Measurements from ENCODE around the gene PRDM10. TPM values are rescaled to one million over a fixed set of nuclear protein-coding genes. Genes with fewer than 3 reads are reported as not detected.

The PRDM10 gene
- total RNA-seq, 1 experiment from 2014 or later: 10.6 TPM

DNA sequence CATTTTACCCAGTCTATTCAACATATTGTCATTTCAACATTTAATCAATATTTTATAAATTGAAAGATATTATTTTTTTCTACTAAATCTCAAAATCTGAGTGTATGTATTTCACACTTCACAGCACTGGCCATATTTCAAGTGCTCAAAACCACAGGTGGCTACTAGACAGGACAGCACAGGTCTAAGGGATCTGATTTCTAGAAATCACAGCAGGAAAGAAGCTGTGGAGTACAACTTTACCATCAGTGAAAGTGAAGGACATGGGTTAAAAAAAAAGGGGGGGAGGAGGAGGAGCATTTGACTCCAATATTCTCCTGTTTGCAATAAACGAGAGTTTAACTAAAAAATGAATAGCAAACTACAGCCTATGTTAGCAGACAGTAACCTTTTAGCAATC, 4.5 kb downstream of the PRDM10 start:
- Histone ChIP-seq H3K27me3 (ENCODE audit: control insufficient read depth, insufficient read depth, low read length) (no peaks in the 10 kb centered on the region), H3K4me3 (ENCODE audit: insufficient read depth, low read depth, low read length) (no peak overlapping the region), H3K36me3 (replicated peaks; ENCODE audit: control insufficient read depth, insufficient read depth, low read length) (no peaks in the 10 kb centered on the region)
- no peak for DNase-seq

DNA sequence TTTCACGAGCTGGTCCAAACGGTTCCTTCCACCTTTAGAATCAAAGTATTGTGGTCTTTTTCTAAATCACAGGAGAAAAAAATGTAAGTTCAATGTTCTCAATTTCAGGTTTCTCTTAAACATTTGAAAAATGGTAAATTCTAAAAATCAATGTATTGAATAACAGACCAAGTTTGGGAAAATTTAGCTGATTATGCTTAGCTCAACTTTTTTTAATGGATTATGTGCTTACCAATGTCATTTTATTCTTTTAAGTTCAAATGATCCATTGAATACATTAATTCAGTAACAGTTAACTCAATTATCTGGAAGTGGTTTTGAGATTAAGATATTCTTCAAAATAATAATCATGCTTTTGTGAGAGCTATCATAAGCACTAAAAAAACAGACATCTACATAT, 5.1 kb downstream of the PRDM10 start:
- Histone ChIP-seq H3K4me3 (ENCODE audit: insufficient read depth, low read depth, low read length) (no peak overlapping the region), H3K36me3 (replicated peaks; ENCODE audit: control insufficient read depth, insufficient read depth, low read length) (no peaks in the 10 kb centered on the region), H3K27me3 (ENCODE audit: control insufficient read depth, insufficient read depth, low read length) (no peaks in the 10 kb centered on the region)
- DNase-seq: no peak

DNA sequence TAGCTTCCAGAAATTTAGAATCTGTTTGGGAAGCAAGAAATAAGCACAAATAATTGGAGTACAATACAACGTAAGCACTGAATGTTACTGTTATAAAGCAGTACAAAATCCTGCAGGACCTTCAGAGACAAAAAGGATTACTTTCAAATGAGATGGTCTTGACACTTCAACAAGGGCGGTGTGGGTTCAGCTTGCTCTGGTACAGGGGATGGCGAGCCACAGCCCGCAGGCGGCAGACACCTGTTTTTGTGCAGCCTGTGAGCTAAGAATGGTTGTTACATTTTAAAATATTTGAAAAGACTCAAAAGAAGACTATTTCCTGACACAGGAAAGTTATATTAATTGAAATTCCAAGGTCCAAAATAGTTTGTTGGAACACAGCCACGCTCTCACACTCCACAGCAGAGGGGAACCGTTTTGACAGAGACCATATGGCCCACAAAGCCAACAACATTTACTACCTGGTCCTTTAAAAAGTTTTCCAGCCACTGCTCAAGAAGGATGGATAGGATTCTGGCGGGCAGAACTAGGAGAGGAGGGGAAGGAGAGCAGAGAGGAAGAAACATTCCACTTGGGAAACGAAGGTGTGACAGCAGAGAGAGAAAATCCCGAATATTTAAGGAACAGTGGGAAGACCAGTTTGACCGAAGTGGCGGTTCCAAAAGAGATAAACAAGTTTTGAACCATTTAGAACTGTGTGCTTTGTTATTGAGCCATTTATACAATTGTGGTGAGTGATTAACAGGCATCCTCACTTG, 6.3 kb downstream of the PRDM10 start:
- no peak overlapping the region for H3K4me3 ChIP-seq (ENCODE audit: insufficient read depth, low read depth, low read length)
- H3K27me3 ChIP-seq (ENCODE audit: control insufficient read depth, insufficient read depth, low read length): no peaks in the 10 kb centered on the region
- H3K36me3 ChIP-seq (replicated peaks; ENCODE audit: control insufficient read depth, insufficient read depth, low read length): no peaks in the 10 kb centered on the region
- no peak for DNase-seq

DNA sequence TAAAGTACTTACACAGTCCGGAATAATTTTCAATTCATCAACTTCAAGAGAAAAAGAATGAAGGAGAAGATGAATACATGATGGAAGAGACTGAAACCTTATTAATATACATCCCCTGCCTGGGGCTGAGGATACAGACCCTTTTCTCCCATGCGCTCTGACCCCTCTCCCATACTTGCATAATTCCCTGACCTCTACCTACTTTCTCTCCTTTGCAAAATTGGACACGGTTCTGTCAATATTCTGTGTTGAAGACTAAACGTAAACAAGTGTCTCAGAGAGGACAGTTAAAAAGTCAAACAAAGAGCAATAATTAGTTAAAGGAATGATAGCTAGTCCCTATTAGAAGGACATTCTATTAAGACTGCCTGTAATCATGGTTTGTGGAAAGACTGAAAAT, 7.5 kb downstream of the PRDM10 start:
- no peak for DNase-seq

DNA sequence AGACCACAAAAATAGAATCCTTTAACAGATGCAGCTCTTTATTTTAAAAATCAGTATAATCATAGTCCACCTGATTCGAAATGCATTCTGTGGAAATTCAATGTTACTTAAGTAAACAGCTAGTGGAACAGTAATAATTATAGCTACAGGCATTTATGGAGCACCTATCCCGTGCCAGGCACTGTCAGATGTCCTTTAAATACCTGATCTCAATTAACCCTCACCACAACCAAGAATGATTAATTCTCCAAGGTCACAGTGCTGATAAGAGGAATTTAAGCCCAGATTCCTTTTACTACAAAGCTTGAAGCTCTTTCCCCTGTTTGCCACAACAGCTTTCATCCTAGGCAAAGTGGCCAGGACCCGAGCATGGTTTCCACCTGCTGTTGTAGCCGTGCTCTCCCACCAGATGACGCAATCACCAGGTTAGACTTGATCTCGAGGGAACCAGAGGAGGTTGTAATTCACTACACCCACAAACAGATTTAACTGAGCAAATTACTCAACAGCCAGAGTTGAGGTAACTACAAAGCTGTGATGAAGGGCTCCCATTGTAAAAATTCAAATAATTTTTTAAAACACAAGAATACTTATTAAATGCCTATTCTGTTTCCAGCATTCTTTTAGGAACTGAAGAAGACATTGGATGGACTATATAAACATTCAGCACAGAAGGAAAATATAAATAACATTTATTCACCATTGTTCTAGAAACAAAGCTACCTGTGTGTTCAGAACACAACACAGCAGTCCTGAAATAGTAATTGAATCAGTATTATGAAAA, 10.3 kb downstream of the PRDM10 start:
- no peaks in the 10 kb centered on the region for H3K36me3 ChIP-seq (replicated peaks; ENCODE audit: control insufficient read depth, insufficient read depth, low read length)
- peak; percentile 84 for DNase-seq
- no peaks in the 10 kb centered on the region for H3K27me3 ChIP-seq (ENCODE audit: control insufficient read depth, insufficient read depth, low read length)
- H3K4me3 ChIP-seq (ENCODE audit: insufficient read depth, low read depth, low read length): no peak overlapping the region

More for the DNA sequence above, 7.5 kb downstream of the PRDM10 start:
- Histone ChIP-seq H3K4me3 (ENCODE audit: insufficient read depth, low read depth, low read length) (no peak overlapping the region), H3K27me3 (ENCODE audit: control insufficient read depth, insufficient read depth, low read length) (no peaks in the 10 kb centered on the region), H3K36me3 (replicated peaks; ENCODE audit: control insufficient read depth, insufficient read depth, low read length) (no peaks in the 10 kb centered on the region)

DNA sequence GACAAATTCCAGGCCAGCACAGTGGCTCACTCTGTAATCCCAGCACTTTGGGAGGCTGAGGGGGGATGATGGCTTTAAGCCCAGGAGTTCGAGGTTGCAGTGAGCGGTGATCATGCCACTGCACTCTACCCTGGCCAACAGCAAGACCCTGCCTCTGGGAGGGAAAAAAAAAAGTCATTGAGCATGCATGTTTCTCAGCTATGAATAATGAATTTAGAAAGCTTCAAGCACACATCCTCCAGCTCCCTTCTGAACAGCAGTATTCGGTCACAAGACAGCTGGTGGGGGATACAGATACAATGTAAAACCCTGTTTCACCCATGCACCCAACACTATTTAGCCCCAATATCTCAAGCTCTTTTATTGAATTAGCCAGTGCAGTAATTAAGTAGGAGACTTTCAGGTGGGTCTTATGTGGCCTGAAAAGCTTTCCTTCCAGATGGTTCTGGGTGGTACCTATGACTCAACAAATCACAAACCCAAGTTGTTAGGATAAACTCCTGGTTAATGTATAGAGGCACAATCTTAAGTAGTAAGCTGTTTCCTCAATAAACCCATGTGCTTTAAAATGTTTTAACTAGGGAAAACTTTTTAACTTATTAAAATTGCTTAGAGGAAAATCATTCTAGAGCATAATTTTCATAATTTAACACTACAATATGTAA, 13.4 kb downstream of the PRDM10 start:
- Histone ChIP-seq H3K27me3 (ENCODE audit: control insufficient read depth, insufficient read depth, low read length) (no peaks in the 10 kb centered on the region), H3K36me3 (replicated peaks; ENCODE audit: control insufficient read depth, insufficient read depth, low read length) (no peaks in the 10 kb centered on the region), H3K4me3 (ENCODE audit: insufficient read depth, low read depth, low read length) (no peak overlapping the region)
- no peak for DNase-seq

DNA sequence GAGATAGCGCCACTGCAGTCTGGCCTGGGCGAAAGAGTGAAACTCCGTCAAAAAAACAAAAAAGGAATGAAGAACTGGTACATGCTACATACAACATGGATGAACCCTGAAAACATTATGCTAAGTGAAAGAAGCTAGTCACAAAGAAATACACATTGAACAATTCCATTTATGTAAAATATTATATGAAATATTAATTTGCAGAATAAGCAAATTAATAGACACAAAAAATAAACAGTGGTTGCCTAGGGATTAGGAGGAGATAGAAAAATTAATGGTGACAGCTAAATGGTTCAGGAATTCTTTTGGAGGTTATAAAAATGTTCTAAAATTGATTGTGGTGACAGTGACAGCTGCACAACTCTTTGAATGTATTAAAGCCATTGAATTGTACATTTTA, 14.7 kb downstream of the PRDM10 start:
- Histone ChIP-seq H3K36me3 (replicated peaks; ENCODE audit: control insufficient read depth, insufficient read depth, low read length) (no peaks in the 10 kb centered on the region), H3K27me3 (ENCODE audit: control insufficient read depth, insufficient read depth, low read length) (no peaks in the 10 kb centered on the region), H3K4me3 (ENCODE audit: insufficient read depth, low read depth, low read length) (no peak overlapping the region)
- DNase-seq: no peak

DNA sequence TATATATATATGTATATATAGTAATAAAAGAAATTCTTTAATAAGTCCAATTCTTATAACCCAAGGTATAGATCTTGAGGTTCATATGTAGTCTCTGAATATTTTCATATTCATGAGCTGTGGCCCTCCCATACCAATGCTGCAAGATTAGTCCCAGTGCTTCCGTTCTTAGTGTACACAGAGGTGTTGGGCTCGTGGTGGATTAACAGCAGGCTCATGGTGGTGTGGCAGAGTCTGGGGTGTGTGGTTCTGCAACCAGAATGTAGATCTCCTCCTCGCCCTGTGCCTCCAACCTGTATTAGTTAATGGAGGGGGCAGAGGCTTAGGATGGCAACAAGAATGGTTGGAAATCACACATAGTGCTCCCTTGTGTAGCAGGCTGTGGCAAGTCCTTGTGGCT, 16.8 kb downstream of the PRDM10 start:
- DNase-seq: no peak
- Histone ChIP-seq H3K36me3 (replicated peaks; ENCODE audit: control insufficient read depth, insufficient read depth, low read length) (no peaks in the 10 kb centered on the region), H3K4me3 (ENCODE audit: insufficient read depth, low read depth, low read length) (no peak overlapping the region), H3K27me3 (ENCODE audit: control insufficient read depth, insufficient read depth, low read length) (no peaks in the 10 kb centered on the region)

DNA sequence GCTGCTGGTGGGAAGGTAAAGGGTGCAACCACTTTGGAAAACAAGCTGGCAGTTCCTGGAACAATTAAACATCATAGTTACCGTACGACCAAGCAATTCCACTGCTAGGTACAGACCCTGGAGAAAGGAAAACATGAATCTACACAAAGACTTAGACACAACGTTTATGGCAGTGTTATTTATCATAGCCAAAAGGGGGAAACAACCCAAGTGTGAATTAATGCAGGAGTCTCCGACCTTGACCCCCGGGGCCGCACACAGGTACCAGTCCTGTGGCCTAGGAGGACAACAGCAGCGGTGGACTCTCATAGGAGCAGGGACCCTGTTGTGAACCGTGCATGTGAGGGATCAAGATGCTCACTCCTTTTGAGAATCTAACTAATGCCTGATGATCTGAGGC, 22.5 kb downstream of the PRDM10 start:
- no peak overlapping the region for H3K4me3 ChIP-seq (ENCODE audit: insufficient read depth, low read depth, low read length)
- no peaks in the 10 kb centered on the region for H3K27me3 ChIP-seq (ENCODE audit: control insufficient read depth, insufficient read depth, low read length)

DNA sequence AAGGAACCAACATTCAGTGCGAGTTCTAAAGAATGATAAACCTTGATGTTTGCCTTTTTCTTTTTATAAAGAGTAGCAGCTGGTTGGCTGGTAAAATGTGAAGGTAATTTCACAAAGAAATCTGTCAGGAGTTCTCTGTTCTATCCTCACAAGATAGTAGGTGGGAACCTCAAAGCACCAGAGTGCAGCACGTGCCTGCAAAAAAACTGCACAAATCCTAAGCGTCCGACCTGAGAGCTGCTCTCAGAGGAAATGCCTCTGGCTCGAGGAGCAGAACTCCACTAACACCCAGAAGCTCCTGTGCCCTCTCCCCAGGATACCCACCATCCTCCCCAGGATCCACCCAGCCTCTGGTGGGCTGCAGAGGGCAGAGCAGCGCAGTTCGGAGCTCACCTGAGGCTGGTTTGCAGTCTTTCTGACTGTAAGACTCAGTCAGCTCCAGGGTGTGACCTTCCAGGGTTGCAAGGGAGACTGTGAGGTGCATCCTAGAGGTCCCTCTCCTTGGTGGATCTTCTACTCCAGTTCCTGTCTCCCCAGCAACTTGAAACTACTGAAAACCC, 23.5 kb downstream of the PRDM10 start:
- DNase-seq: no peak
- Histone ChIP-seq H3K27me3 (ENCODE audit: control insufficient read depth, insufficient read depth, low read length) (no peaks in the 10 kb centered on the region), H3K4me3 (ENCODE audit: insufficient read depth, low read depth, low read length) (no peak overlapping the region), H3K36me3 (replicated peaks; ENCODE audit: control insufficient read depth, insufficient read depth, low read length) (no peaks in the 10 kb centered on the region)

More for the DNA sequence above, 22.5 kb downstream of the PRDM10 start:
- H3K36me3 ChIP-seq (replicated peaks; ENCODE audit: control insufficient read depth, insufficient read depth, low read length): no peaks in the 10 kb centered on the region
- no peak for DNase-seq

DNA sequence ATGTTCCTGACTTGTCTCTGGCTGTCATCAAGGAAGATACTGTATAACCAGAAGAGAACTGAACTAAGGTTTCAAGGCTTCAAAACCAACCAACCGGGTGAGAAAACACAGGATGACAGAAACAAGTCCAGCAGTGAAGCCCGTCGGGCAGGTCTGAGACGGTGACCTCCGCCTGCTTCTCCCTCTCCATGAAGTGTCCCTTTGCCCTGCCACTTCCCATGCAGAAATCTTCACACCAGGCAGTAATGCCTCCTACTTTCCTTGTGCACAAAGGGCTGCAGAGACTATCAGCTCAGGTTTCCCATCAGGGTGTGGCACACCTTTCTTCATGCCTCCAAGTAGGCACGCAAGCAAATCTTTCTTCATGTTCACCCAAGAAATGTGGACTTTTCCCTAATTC, 24.2 kb downstream of the PRDM10 start:
- Histone ChIP-seq H3K27me3 (ENCODE audit: control insufficient read depth, insufficient read depth, low read length) (no peaks in the 10 kb centered on the region), H3K4me3 (ENCODE audit: insufficient read depth, low read depth, low read length) (no peak overlapping the region), H3K36me3 (replicated peaks; ENCODE audit: control insufficient read depth, insufficient read depth, low read length) (no peaks in the 10 kb centered on the region)
- no peak for DNase-seq

DNA sequence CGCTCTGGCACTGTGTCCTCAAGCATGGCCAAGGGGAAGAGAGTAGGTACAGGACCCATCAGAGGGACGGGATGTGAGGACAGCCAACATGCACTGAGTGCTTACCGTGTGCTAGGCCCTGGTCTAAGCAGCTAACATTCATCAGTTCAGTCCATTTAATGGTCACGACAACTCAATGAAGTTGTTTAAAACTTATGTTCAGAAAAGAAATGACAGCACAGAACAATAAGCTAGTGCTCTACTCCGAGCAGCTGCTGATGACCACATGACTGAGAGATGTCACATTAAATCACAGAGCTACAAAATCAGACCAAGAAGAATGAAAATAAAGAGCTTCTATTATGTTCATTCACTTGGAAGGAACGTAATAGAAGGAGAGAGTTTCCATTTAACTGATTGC, 26.3 kb downstream of the PRDM10 start:
- DNase-seq: no peak
- H3K36me3 ChIP-seq (replicated peaks; ENCODE audit: control insufficient read depth, insufficient read depth, low read length): no peaks in the 10 kb centered on the region
- no peaks in the 10 kb centered on the region for H3K27me3 ChIP-seq (ENCODE audit: control insufficient read depth, insufficient read depth, low read length)
- H3K4me3 ChIP-seq (ENCODE audit: insufficient read depth, low read depth, low read length): no peak overlapping the region

DNA sequence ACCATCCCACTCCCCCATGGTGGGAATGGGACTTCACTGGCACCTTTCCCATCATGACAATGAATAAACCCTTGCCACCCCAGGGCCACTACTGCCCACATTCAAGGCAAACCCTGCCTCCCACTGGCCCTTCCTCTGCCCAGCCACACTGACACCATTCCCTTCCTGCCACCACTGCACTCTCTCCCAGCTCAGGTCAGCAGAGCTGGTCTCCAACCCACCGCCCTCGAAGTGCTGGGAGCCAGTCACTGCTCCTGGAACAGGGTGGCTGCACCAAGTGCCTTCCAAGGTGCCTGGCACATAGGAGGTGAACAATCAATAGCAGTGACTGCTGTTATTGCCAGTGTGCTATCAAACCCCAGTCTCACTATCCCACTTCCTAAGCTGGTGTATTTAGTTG, 27.1 kb downstream of the PRDM10 start:
- no peaks in the 10 kb centered on the region for H3K27me3 ChIP-seq (ENCODE audit: control insufficient read depth, insufficient read depth, low read length)
- no peak for DNase-seq
- no peak overlapping the region for H3K4me3 ChIP-seq (ENCODE audit: insufficient read depth, low read depth, low read length)
- H3K36me3 ChIP-seq (replicated peaks; ENCODE audit: control insufficient read depth, insufficient read depth, low read length): no peaks in the 10 kb centered on the region

DNA sequence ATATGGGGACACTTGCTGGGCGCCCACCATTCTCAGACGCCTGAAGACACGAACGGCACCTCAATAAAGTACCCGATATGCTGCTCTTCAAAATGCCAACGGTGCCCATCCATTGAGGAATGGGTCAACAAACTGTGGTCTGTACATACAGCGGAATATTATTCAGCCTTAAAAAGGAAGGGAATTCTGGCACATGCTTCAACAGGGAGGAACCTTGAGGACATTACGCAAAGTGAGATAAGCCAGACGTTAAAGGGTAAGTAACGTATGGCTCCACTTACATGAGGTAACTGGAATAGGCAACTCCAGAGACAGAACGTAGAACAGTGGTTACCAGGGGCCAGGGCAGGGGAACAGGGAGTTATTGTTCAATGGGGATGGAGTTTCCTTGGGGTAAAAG, 28.0 kb downstream of the PRDM10 start:
- DNase-seq: no peak
- no peaks in the 10 kb centered on the region for H3K27me3 ChIP-seq (ENCODE audit: control insufficient read depth, insufficient read depth, low read length)
- H3K36me3 ChIP-seq (replicated peaks; ENCODE audit: control insufficient read depth, insufficient read depth, low read length): no peaks in the 10 kb centered on the region
- H3K4me3 ChIP-seq (ENCODE audit: insufficient read depth, low read depth, low read length): no peak overlapping the region

DNA sequence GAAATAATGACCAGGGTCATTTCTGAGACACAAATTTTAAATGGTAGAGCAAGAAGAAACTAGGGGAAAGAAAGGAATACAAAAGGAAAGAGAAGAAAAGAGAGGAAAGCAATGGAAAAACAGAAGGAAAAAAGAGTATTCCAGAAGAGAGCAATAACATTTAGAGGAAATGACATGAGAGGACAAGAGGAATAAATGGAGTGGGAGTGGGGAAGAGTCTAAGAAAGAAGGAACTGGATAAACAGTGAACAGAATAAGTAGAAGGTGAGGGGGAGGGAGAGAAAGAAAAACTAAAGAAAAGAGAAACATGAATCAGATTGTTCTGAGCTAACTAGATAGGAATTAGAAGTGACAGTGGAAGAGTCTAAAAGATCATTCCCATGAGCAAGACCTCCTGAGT, 28.4 kb downstream of the PRDM10 start:
- H3K4me3 ChIP-seq (ENCODE audit: insufficient read depth, low read depth, low read length): no peak overlapping the region
- no peak for DNase-seq
- no peaks in the 10 kb centered on the region for H3K36me3 ChIP-seq (replicated peaks; ENCODE audit: control insufficient read depth, insufficient read depth, low read length)
- no peaks in the 10 kb centered on the region for H3K27me3 ChIP-seq (ENCODE audit: control insufficient read depth, insufficient read depth, low read length)

Data from H7 (cell line).